Thymus (tissue), 2 donors: ENCODE measurements around the gene RBMXL2. TPM values are rescaled to one million over a fixed set of nuclear protein-coding genes. Genes with fewer than 3 reads are reported as not detected.

Source experiments
- polyA plus RNA-seq: library from polyadenylated mRNA; stranded (reverse); fragments of 200-250 nt; gene quantifications from one replicate; pipeline ENCODE4 v1.2.3, GENCODE V29; 2013
- total RNA-seq: library from RNA; stranded (reverse); fragments of 120-200 nt; gene quantifications from one replicate; pipeline ENCODE4 v1.2.4, GENCODE V29; 2013
- donor health status: healthy.

RBMXL2 gene
- total and polyA plus RNA-seq, 2 donors: 0.09 to 0.25 TPM

Other genes with a start within 250 kb of the RBMXL2 start
- not detected for gene OR10A5, start 243.3 kb upstream of the RBMXL2 start, total RNA-seq
- not detected for gene OR10A5, start 243.3 kb upstream of the RBMXL2 start, polyA plus RNA-seq
- not detected for gene OR10A2, start 225.9 kb upstream of the RBMXL2 start, total RNA-seq
- not detected for gene OR10A2, start 225.9 kb upstream of the RBMXL2 start, polyA plus RNA-seq
- gene OR10A4, start 212.4 kb upstream of the RBMXL2 start, total RNA-seq: not detected
- gene OR10A4, start 212.4 kb upstream of the RBMXL2 start, polyA plus RNA-seq: not detected
- gene OR2D2, start 196.5 kb upstream of the RBMXL2 start, total RNA-seq: 0.14 TPM
- gene OR2D2, start 196.5 kb upstream of the RBMXL2 start, polyA plus RNA-seq: not detected
- gene OR2D3, start 168.0 kb upstream of the RBMXL2 start, total RNA-seq: not detected
- not detected for gene OR2D3, start 168.0 kb upstream of the RBMXL2 start, polyA plus RNA-seq
- gene ZNF215, start 162.6 kb upstream of the RBMXL2 start, total RNA-seq: 5.9 TPM
- 2.2 TPM for gene ZNF215, start 162.6 kb upstream of the RBMXL2 start, polyA plus RNA-seq
- gene ZNF214, start 68.7 kb upstream of the RBMXL2 start, total RNA-seq: 0.57 TPM
- gene ZNF214, start 68.7 kb upstream of the RBMXL2 start, polyA plus RNA-seq: 0.64 TPM
- gene NLRP14, start 68.5 kb upstream of the RBMXL2 start, total RNA-seq: 0.94 TPM
- 0.09 TPM for gene NLRP14, start 68.5 kb upstream of the RBMXL2 start, polyA plus RNA-seq
- gene SYT9, start 162.9 kb downstream of the RBMXL2 start, total RNA-seq: 0.05 TPM
- gene SYT9, start 162.9 kb downstream of the RBMXL2 start, polyA plus RNA-seq: 0.07 TPM